ENCODE data around the gene CD83. TPM values are rescaled to one million over a fixed set of nuclear protein-coding genes. Genes with fewer than 3 reads are reported as not detected.

Gene CD83
- total and polyA plus RNA-seq, 9 of the 15 experiments (the other 6 are each of a cell fraction or from before 2014, with no cell fraction given) = 2.5 to 4.1 (median 3.4) TPM

DNA sequence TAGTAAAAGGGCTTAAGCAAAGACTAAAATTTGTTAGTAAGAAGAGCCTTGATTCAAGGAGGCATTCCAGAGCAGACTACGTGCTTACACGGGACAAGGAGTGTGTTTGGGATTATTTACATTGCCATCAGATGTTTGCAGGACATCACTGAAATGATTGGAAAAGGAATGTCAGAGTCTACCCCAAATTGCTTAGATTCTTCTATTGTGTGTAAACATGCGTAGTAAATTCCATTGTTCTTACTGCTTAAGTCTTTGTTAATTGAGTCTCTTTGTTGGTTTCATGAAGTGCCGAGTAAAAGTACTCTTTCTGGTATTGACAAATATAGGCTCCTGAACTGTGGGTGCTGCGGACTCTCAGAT is 60.5 kb downstream of the CD83 start:
- Histone ChIP-seq H3K79me2 (ENCODE audit: control insufficient read depth, insufficient read depth, low read length) (no peaks in the 10 kb centered on the region), H3K4me3 (no peak overlapping the region), H4K20me1 (replicated peaks; ENCODE audit: control insufficient read depth, insufficient read depth, low read length) (no peaks in the 10 kb centered on the region), H3K27ac (ENCODE audit: extremely low read depth, low read depth, low read length) (no peak overlapping the region), H3K36me3 (ENCODE audit: control insufficient read depth, insufficient read depth, low read length) (no peaks in the 10 kb centered on the region), H3K4me2 (ENCODE audit: insufficient read depth, low read length) (no peak overlapping the region), H2AFZ (ENCODE audit: low read depth, low read length) (no peak overlapping the region), H3K9me1 (ENCODE audit: control insufficient read depth, insufficient read depth, low read length) (no peaks in the 10 kb centered on the region), H3K9me3 (replicated peaks; ENCODE audit: control insufficient read depth, insufficient read depth, low read depth, low read length) (no peaks in the 10 kb centered on the region), H3K27me3 (ENCODE audit: control insufficient read depth in 2 of 2, insufficient read depth in 2 of 2, low read length in 2 of 2) (peaks cover 32 to 49% of the 10 kb centered on the region in 2 experiments), H3K9ac (ENCODE audit: insufficient read depth in 1 of 2, low read depth in 2 of 2, low read length in 2 of 2) (no peak overlapping the region), H3K4me1 (replicated peaks in 1 of 2; ENCODE audit: control insufficient read depth in 2 of 2, insufficient read depth in 2 of 2, low read length in 2 of 2) (no peaks in the 10 kb centered on the region)
- FAIRE-seq = no peak
- no peak for DNase-seq (ENCODE audit: extremely low read depth in 1 of 4, low spot score in 3 of 4)
- 2% methylated on average over 5 of the region's 5 CpGs for WGBS (ENCODE audit: insufficient coverage, low coverage, missing lambda C conversion rate)
- POLR2A ChIA-PET = no interaction called here
- in situ Hi-C loops (cut with MboI) (no loop called here), intact Hi-C loops (cut with micrococcal nuclease) (no loop called here)
- BruUV-seq (replicated peaks) = no TSS peak
- ATAC-seq = no peak
- CTCF ChIA-PET (ENCODE audit: low intra/inter-chr PET ratio) = no interaction called here
- TF ChIP-seq PPARD (CRISPR knock-in tag; IDR thresholded peaks at IDR 0.05) = no peak
- TF ChIP-seq, protein P1, sequence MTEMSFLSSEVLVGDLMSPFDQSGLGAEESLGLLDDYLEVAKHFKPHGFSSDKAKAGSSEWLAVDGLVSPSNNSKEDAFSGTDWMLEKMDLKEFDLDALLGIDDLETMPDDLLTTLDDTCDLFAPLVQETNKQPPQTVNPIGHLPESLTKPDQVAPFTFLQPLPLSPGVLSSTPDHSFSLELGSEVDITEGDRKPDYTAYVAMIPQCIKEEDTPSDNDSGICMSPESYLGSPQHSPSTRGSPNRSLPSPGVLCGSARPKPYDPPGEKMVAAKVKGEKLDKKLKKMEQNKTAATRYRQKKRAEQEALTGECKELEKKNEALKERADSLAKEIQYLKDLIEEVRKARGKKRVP (CRISPR knock-in tag; IDR thresholded peaks at IDR 0.05) = no peak
- no peak for TF ChIP-seq RAD21 (CRISPR knock-in tag; conservative IDR thresholded peaks at IDR 0.05 in 1 of 2, IDR thresholded peaks at IDR 0.05 in 1 of 2)
- TF ChIP-seq HDGF (IDR thresholded peaks at IDR 0.05) = no peak
- TF ChIP-seq, protein P2, sequence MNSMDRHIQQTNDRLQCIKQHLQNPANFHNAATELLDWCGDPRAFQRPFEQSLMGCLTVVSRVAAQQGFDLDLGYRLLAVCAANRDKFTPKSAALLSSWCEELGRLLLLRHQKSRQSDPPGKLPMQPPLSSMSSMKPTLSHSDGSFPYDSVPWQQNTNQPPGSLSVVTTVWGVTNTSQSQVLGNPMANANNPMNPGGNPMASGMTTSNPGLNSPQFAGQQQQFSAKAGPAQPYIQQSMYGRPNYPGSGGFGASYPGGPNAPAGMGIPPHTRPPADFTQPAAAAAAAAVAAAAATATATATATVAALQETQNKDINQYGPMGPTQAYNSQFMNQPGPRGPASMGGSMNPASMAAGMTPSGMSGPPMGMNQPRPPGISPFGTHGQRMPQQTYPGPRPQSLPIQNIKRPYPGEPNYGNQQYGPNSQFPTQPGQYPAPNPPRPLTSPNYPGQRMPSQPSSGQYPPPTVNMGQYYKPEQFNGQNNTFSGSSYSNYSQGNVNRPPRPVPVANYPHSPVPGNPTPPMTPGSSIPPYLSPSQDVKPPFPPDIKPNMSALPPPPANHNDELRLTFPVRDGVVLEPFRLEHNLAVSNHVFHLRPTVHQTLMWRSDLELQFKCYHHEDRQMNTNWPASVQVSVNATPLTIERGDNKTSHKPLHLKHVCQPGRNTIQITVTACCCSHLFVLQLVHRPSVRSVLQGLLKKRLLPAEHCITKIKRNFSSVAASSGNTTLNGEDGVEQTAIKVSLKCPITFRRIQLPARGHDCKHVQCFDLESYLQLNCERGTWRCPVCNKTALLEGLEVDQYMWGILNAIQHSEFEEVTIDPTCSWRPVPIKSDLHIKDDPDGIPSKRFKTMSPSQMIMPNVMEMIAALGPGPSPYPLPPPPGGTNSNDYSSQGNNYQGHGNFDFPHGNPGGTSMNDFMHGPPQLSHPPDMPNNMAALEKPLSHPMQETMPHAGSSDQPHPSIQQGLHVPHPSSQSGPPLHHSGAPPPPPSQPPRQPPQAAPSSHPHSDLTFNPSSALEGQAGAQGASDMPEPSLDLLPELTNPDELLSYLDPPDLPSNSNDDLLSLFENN (IDR thresholded peaks at IDR 0.05; ENCODE audit: low read depth in 2 of 2, low read length in 2 of 2) = no peak
- TF ChIP-seq HDAC2 (IDR thresholded peaks at IDR 0.05) = no peak
- no peak for TF ChIP-seq FOXJ3 (CRISPR knock-in tag; IDR thresholded peaks at IDR 0.05)
- no peak for TF ChIP-seq ZNF280A (IDR thresholded peaks at IDR 0.05; ENCODE audit: low read depth, partially characterized antibody)
- no peak for TF ChIP-seq SRSF3 (IDR thresholded peaks at IDR 0.05; ENCODE audit: insufficient read depth, low read length)
- no peak for TF ChIP-seq MEF2D (tag; conservative IDR thresholded peaks at IDR 0.05; ENCODE audit: low read depth)
- TF ChIP-seq NRF1 (conservative IDR thresholded peaks at IDR 0.05 in 1 of 2, IDR thresholded peaks at IDR 0.05 in 1 of 2) = no peak
- TF ChIP-seq KLF10 (CRISPR knock-in tag; IDR thresholded peaks at IDR 0.05) = no peak
- TF ChIP-seq CREB3L1 (IDR thresholded peaks at IDR 0.05; ENCODE audit: borderline replicate concordance, low read depth) = no peak
- no peak for TF ChIP-seq ZNF212 (CRISPR knock-in tag; IDR thresholded peaks at IDR 0.05)
- TF ChIP-seq, protein P3, sequence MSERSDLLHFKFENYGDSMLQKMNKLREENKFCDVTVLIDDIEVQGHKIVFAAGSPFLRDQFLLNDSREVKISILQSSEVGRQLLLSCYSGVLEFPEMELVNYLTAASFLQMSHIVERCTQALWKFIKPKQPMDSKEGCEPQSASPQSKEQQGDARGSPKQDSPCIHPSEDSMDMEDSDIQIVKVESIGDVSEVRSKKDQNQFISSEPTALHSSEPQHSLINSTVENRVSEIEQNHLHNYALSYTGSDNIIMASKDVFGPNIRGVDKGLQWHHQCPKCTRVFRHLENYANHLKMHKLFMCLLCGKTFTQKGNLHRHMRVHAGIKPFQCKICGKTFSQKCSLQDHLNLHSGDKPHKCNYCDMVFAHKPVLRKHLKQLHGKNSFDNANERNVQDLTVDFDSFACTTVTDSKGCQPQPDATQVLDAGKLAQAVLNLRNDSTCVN (CRISPR knock-in tag; IDR thresholded peaks at IDR 0.05) = no peak

Data from K562 (cell line).